HUES6 (cell line): Measurements from ENCODE around the gene TRABD2B.

ENCODE experiments used
- H3K27ac ChIP-seq: 2 replicates; pipeline ENCODE4 v1.7.0; 2013; ENCODE audit warnings: low read depth, mild to moderate bottlenecking, low read length, inconsistent platforms
- H3K27me3 ChIP-seq: 2 replicates; pipeline ENCODE4 v1.6.1; 2013; ENCODE audit warnings: low read length; ENCODE audit not compliant: control insufficient read depth, insufficient read depth
- H3K36me3 ChIP-seq: 2 replicates; pipeline ENCODE4 v1.6.1; 2013; ENCODE audit warnings: low read length; ENCODE audit not compliant: control insufficient read depth, insufficient read depth
- H3K4me1 ChIP-seq: 2 replicates; pipeline ENCODE4 v1.6.1; 2013; ENCODE audit warnings: low read length; ENCODE audit not compliant: control insufficient read depth, insufficient read depth
- H3K4me3 ChIP-seq: 2 replicates; pipeline ENCODE4 v1.5.1; 2013; ENCODE audit warnings: low read depth, low read length
- H3K9ac ChIP-seq: one replicate; pipeline ENCODE4 v1.6.1; 2013; ENCODE audit warnings: mild to moderate bottlenecking, low read length
- H3K9me3 ChIP-seq: 2 replicates; pipeline ENCODE4 v1.6.1; 2013; ENCODE audit warnings: low read depth, low read length; ENCODE audit not compliant: control insufficient read depth, insufficient read depth

TRABD2B gene

GRCh38 chr1:47917687-47918086, 79.5 kb downstream of the TRABD2B start:
- no peaks in the 10 kb centered on the region for H3K36me3 ChIP-seq
- no peak overlapping the region for H3K4me3 ChIP-seq
- H3K4me1 ChIP-seq, result peaks cover 10% of the 10 kb centered on the region
- H3K27ac ChIP-seq, result no peak overlapping the region
- H3K9me3 ChIP-seq, result no peaks in the 10 kb centered on the region
- no peak overlapping the region for H3K9ac ChIP-seq
- no peaks in the 10 kb centered on the region for H3K27me3 ChIP-seq

- H3K4me3 ChIP-seq, result no peak overlapping the region
- no peaks in the 10 kb centered on the region for H3K27me3 ChIP-seq
- no peak overlapping the region for H3K27ac ChIP-seq
- peaks cover 10% of the 10 kb centered on the region for H3K4me1 ChIP-seq
- H3K9me3 ChIP-seq, result no peaks in the 10 kb centered on the region
- H3K36me3 ChIP-seq, result no peaks in the 10 kb centered on the region
- no peak overlapping the region for H3K9ac ChIP-seq
Measured at GRCh38 chr1:47915677-47916353, 81.4 kb downstream of the TRABD2B start.

GRCh38 chr1:47914952-47915676, 82.1 kb downstream of the TRABD2B start:
- Histone ChIP-seq H3K4me1 (peaks cover 10% of the 10 kb centered on the region), H3K27me3 (no peaks in the 10 kb centered on the region), H3K9me3 (no peaks in the 10 kb centered on the region), H3K9ac (no peak overlapping the region), H3K27ac (no peak overlapping the region), H3K4me3 (no peak overlapping the region), H3K36me3 (no peaks in the 10 kb centered on the region)

- Histone ChIP-seq H3K9ac (no peak overlapping the region), H3K4me3 (no peak overlapping the region), H3K36me3 (no peaks in the 10 kb centered on the region), H3K27ac (no peak overlapping the region), H3K9me3 (no peaks in the 10 kb centered on the region), H3K4me1 (peaks cover 10% of the 10 kb centered on the region), H3K27me3 (no peaks in the 10 kb centered on the region)
Measured at GRCh38 chr1:47914218-47914938, 82.8 kb downstream of the TRABD2B start.

- no peak overlapping the region for H3K9ac ChIP-seq
- H3K4me3 ChIP-seq, result no peak overlapping the region
- peaks cover 10% of the 10 kb centered on the region for H3K4me1 ChIP-seq
- H3K9me3 ChIP-seq, result no peaks in the 10 kb centered on the region
- no peak overlapping the region for H3K27ac ChIP-seq
- H3K27me3 ChIP-seq, result no peaks in the 10 kb centered on the region
- H3K36me3 ChIP-seq, result no peaks in the 10 kb centered on the region
Measured at GRCh38 chr1:47913225-47913823, 83.9 kb downstream of the TRABD2B start.

GRCh38 chr1:47912756-47913155, 84.4 kb downstream of the TRABD2B start:
- Histone ChIP-seq H3K36me3 (no peaks in the 10 kb centered on the region), H3K9ac (no peak overlapping the region), H3K27me3 (no peaks in the 10 kb centered on the region; the same call in 1 of the 2 replicates), H3K4me3 (no peak overlapping the region), H3K4me1 (peaks cover 10% of the 10 kb centered on the region), H3K27ac (no peak overlapping the region), H3K9me3 (no peaks in the 10 kb centered on the region)

GRCh38 chr1:47911892-47912291, 85.3 kb downstream of the TRABD2B start:
- H3K4me3 ChIP-seq, result no peak overlapping the region
- no peak overlapping the region for H3K9ac ChIP-seq
- H3K36me3 ChIP-seq, result no peaks in the 10 kb centered on the region
- no peak overlapping the region for H3K27ac ChIP-seq
- no peaks in the 10 kb centered on the region; the same call in 1 of the 2 replicates for H3K27me3 ChIP-seq
- H3K4me1 ChIP-seq, result peaks cover 10% of the 10 kb centered on the region
- H3K9me3 ChIP-seq, result no peaks in the 10 kb centered on the region

- no peak overlapping the region for H3K27ac ChIP-seq
- peaks cover 10% of the 10 kb centered on the region for H3K4me1 ChIP-seq
- H3K4me3 ChIP-seq, result no peak overlapping the region
- H3K9ac ChIP-seq, result no peak overlapping the region
- no peaks in the 10 kb centered on the region for H3K36me3 ChIP-seq
- no peaks in the 10 kb centered on the region for H3K9me3 ChIP-seq
- no peaks in the 10 kb centered on the region; the same call in 1 of the 2 replicates for H3K27me3 ChIP-seq
Measured at GRCh38 chr1:47911424-47911823, 85.8 kb downstream of the TRABD2B start.

GRCh38 chr1:47908258-47908657, 88.9 kb downstream of the TRABD2B start:
- Histone ChIP-seq H3K36me3 (no peaks in the 10 kb centered on the region), H3K27me3 (peaks cover 17% of the 10 kb centered on the region; the same call in 1 of the 2 replicates), H3K4me3 (no peak overlapping the region), H3K4me1 (0 out of 2 replicates have a peak, but pooled peaks cover 8% of the 10 kb centered on the region), H3K27ac (no peak overlapping the region), H3K9ac (no peak overlapping the region), H3K9me3 (no peaks in the 10 kb centered on the region)

- no peak overlapping the region for H3K4me3 ChIP-seq
- no peaks in the 10 kb centered on the region for H3K36me3 ChIP-seq
- 0 out of 2 replicates have a peak, but pooled peaks cover 8% of the 10 kb centered on the region for H3K4me1 ChIP-seq
- H3K27ac ChIP-seq, result no peak overlapping the region
- no peaks in the 10 kb centered on the region for H3K9me3 ChIP-seq
- H3K27me3 ChIP-seq, result peaks cover 21% of the 10 kb centered on the region; the same call in 1 of the 2 replicates
- H3K9ac ChIP-seq, result no peak overlapping the region
Measured at GRCh38 chr1:47907177-47907528, 90.0 kb downstream of the TRABD2B start.
